ENCODE data around the gene GRWD1. TPM values are rescaled to one million over a fixed set of nuclear protein-coding genes. Genes with fewer than 3 reads are reported as not detected.
"Not testable (repeated sequence)": the region's sequence is repeated elsewhere in the genome, so short reads cannot be mapped to it uniquely, and the experiment has no call there.

Gene GRWD1
- total RNA-seq, 6 donors from 2014 or later = 10.5 to 44.1 (median 31.6) TPM

DNA sequence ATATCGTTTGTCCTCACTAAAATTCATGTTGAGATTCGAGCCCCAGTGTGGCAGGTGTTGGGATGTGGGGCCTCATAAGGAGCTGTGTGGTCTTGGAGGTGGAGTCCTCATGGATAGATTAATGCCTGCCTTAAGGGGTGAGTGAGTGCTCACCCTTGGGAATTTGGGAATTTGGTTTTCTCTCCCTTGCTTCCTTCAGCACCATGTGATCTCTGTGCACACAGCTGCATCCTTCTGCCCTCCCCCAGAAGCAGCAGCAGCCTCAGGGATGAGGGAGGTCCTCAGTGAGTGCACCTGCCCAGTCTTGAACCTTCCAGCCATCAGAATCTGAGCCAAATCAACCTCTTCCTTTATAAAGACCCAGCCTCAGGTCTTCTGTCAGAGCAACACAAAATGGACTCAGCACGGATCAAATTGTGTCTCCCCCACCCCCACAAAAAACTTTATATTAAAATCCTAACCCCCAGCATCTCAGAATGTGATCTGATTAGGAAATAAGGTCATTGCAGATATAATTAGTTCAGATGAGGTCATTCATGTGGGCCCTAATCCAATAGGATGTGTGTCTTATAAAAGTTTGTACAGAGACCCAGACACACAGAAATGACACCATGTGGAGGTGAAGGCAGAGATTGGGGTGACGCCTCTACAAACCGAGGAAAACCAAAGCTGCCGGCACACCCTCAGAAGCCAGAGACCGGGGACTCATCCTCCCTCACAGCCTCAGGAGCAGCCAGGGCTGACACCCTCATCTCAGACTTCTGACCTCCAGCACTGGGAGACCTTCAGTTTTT is 36.3 kb downstream of the GRWD1 start:
- peaks cover 9 to 29% (median 24%) of the 10 kb centered on the region in 4 donors for H3K4me1 ChIP-seq
- TF ChIP-seq POLR2AphosphoS5 (IDR thresholded peaks at IDR 0.05) (no peak), CTCF (IDR thresholded peaks at IDR 0.05) (no peak), POLR2A (IDR thresholded peaks at IDR 0.05) (no peak), EP300 (IDR thresholded peaks at IDR 0.05) (no peak)
- WGBS, 2 donors = 66 to 78% methylated on average over 7 of the region's 7 CpGs
- H3K4me3 ChIP-seq = no peak overlapping the region
- no peaks in the 10 kb centered on the region for H3K9me3 ChIP-seq
- peaks cover 6 to 23% (median 22%) of the 10 kb centered on the region in 4 donors for H3K36me3 ChIP-seq
- H3K27ac ChIP-seq = peak overlapping the region in 1 of 4 donors; percentile 6
- no peaks in the 10 kb centered on the region for H3K27me3 ChIP-seq
- no peak for ATAC-seq (ENCODE audit: low FRiP score in 2 of 2)
- DNase-seq = no peak

GRCh38 chr19:48483301-48483700 is 37.5 kb downstream of the GRWD1 start:
- H3K36me3 ChIP-seq = peaks cover 0 to 10% (median 10%) of the 10 kb centered on the region in 4 donors
- no peak overlapping the region for H3K27ac ChIP-seq
- H3K4me3 ChIP-seq = no peak overlapping the region
- 77 to 89% methylated on average over 1 to 2 of the region's 3 CpGs for WGBS, 2 donors
- DNase-seq = no peak
- H3K9me3 ChIP-seq = no peaks in the 10 kb centered on the region
- no peaks in the 10 kb centered on the region for H3K27me3 ChIP-seq
- no peak for ATAC-seq (ENCODE audit: low FRiP score in 2 of 2)
- H3K4me1 ChIP-seq = peaks cover 15 to 38% (median 24%) of the 10 kb centered on the region in 4 donors
- TF ChIP-seq EP300 (IDR thresholded peaks at IDR 0.05) = no peak
- TF ChIP-seq POLR2A (IDR thresholded peaks at IDR 0.05) = no peak
- TF ChIP-seq CTCF (IDR thresholded peaks at IDR 0.05) = no peak
- TF ChIP-seq POLR2AphosphoS5 (IDR thresholded peaks at IDR 0.05) = no peak

GRCh38 chr19:48484247-48484893 is 38.6 kb downstream of the GRWD1 start:
- no peak overlapping the region for H3K4me3 ChIP-seq
- H3K27me3 ChIP-seq = no peaks in the 10 kb centered on the region
- TF ChIP-seq POLR2A (IDR thresholded peaks at IDR 0.05) (no peak), CTCF (IDR thresholded peaks at IDR 0.05) (no peak), POLR2AphosphoS5 (IDR thresholded peaks at IDR 0.05) (no peak), EP300 (IDR thresholded peaks at IDR 0.05) (no peak)
- H3K4me1 ChIP-seq = peaks cover 16 to 40% (median 24%) of the 10 kb centered on the region in 4 donors
- H3K27ac ChIP-seq = no peak overlapping the region
- no peaks in the 10 kb centered on the region for H3K9me3 ChIP-seq
- DNase-seq (no peak), ATAC-seq (ENCODE audit: low FRiP score in 2 of 2) (no peak)
- 76 to 79% methylated on average over 15 to 16 of the region's 16 CpGs for WGBS, 2 donors
- no peaks in the 10 kb centered on the region for H3K36me3 ChIP-seq

DNA sequence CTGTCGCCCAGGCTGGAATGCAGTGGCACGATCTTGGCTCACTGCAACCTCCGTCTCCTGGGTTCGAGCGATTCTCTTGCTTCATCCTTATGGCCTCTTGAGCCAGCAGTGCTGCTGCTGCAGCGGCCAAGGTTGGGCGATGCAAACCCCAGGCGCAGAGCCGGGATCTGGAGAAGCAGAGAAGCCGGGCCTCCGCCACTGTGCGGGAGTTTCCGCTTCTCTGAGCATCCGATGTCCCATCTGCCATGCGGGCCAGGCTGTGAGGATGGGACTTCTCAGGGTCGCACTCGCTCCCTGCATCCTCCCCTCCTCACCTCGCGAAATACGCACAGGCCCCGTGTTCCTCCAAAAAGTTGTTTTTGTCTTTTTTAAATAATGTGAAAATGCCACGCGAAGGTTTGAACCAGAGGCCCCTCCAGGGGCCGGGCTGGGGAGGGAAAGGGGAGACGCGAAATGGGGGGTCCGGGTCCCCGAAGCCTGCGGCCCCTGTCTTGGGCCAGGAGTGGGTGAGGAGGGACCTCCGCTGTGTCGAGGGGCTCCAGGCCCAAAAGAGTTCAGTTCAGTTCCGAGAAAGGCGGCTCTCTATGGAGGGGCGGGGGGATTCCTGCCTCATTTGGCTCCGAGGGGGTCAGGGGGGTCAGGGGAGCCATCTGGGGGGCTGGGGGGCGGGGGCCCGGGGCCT is 39.3 kb downstream of the GRWD1 start:
- Histone ChIP-seq H3K27me3 (no peaks in the 10 kb centered on the region), H3K9me3 (no peaks in the 10 kb centered on the region), H3K27ac (no peak overlapping the region), H3K4me3 (no peak overlapping the region), H3K36me3 (no peaks in the 10 kb centered on the region), H3K4me1 (peaks cover 20 to 41% (median 23%) of the 10 kb centered on the region in 4 donors)
- DNase-seq (no peak), ATAC-seq (ENCODE audit: low FRiP score in 2 of 2) (no peak)
- 90 to 91% methylated on average over 30 to 35 of the region's 37 CpGs for WGBS, 2 donors
- no peak for TF ChIP-seq EP300 (IDR thresholded peaks at IDR 0.05)
- no peak for TF ChIP-seq POLR2A (IDR thresholded peaks at IDR 0.05)
- no peak for TF ChIP-seq CTCF (IDR thresholded peaks at IDR 0.05)
- no peak for TF ChIP-seq POLR2AphosphoS5 (IDR thresholded peaks at IDR 0.05)

DNA sequence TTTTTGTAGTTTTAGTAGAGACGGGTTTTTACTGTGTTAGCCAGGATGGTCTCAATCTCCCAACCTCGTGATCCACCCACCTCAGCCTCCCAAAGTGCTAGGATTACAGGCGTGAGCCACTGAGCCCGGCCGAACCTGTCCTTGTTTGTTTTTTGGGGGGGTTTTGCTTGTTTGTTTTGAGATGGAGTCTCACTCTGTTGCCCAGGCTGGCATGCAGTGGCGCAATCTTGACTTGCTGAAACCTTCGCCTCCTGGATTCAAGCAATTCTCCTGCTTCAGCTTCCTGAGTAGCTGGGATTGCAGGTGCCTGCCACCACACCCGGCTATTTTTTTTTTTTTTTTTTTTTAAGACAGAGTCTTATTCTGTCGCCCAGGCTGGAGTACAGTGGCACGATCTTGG is 40.9 kb downstream of the GRWD1 start:
- H3K4me1 ChIP-seq = peaks cover 15 to 41% (median 22%) of the 10 kb centered on the region in 4 donors
- not testable (repeated sequence) for H3K36me3 ChIP-seq; H3K27me3 ChIP-seq; H3K9me3 ChIP-seq; H3K27ac ChIP-seq; H3K4me3 ChIP-seq; ATAC-seq (ENCODE audit: low FRiP score in 2 of 2); DNase-seq
- 74 to 83% methylated on average over 10 of the region's 10 CpGs for WGBS, 2 donors
